22Rv1 (cell line): ENCODE measurements around the gene POC1B.

Experiments used
- CTCF ChIP-seq: fragments of 450-650 bp; IDR thresholded peaks from 2 replicates; pipeline ENCODE4 v1.5.1; 2017; ENCODE audit warnings: mild to moderate bottlenecking
- ZFX ChIP-seq: fragments of 450-650 bp; IDR thresholded peaks from 2 replicates; pipeline ENCODE4 v1.6.1; 2017; ENCODE audit warnings: antibody characterized with exemption, borderline replicate concordance

- no peak for TF ChIP-seq CTCF
- no peak for TF ChIP-seq ZFX
These were observed 483 bp downstream of the POC1B start for GRCh38 chr12:89525305-89525823.
